ENCODE results near the gene PEX1.

PEX1 gene

GRCh38 chr7:92528188-92528957 lies at the start of gene PEX1, which contains the start of gene RBM48:
TSS of gene PEX1 (minus strand) at chr7:92528520. CDS start at chr7:92528435, 85 bp downstream.
TSS of gene RBM48 (plus strand) at chr7:92528795. CDS start at chr7:92528814, 19 bp downstream.
- peak within 1 kb of the TSS; percentile 77 for H3K4me3 ChIP-seq (ENCODE audit: low read depth, low read length)
- TF ChIP-seq CTCF (IDR thresholded peaks at IDR 0.05; ENCODE audit: control insufficient read depth, extremely low read depth, insufficient read depth) = peak; percentile 76
- peak; percentile 99 for DNase-seq (ENCODE audit: low read depth)

- H3K4me3 ChIP-seq (ENCODE audit: low read depth, low read length) = no peak overlapping the region
- DNase-seq (ENCODE audit: low read depth) = no peak
- TF ChIP-seq CTCF (IDR thresholded peaks at IDR 0.05; ENCODE audit: control insufficient read depth, extremely low read depth, insufficient read depth) = no peak
Measured at GRCh38 chr7:92576296-92576695, 48.0 kb upstream of the PEX1 start.

- no peak overlapping the region for H3K4me3 ChIP-seq (ENCODE audit: low read depth, low read length)
- no peak for TF ChIP-seq CTCF (IDR thresholded peaks at IDR 0.05; ENCODE audit: control insufficient read depth, extremely low read depth, insufficient read depth)
- DNase-seq (ENCODE audit: low read depth) = no peak
Measured at GRCh38 chr7:92569137-92569536, 40.8 kb upstream of the PEX1 start.

GRCh38 chr7:92567460-92567859 lies 39.1 kb upstream of the PEX1 start:
- TF ChIP-seq CTCF (IDR thresholded peaks at IDR 0.05; ENCODE audit: control insufficient read depth, extremely low read depth, insufficient read depth) = no peak
- no peak overlapping the region for H3K4me3 ChIP-seq (ENCODE audit: low read depth, low read length)
- no peak for DNase-seq (ENCODE audit: low read depth)

- no peak overlapping the region for H3K4me3 ChIP-seq (ENCODE audit: low read depth, low read length)
- TF ChIP-seq CTCF (IDR thresholded peaks at IDR 0.05; ENCODE audit: control insufficient read depth, extremely low read depth, insufficient read depth) = no peak
- DNase-seq (ENCODE audit: low read depth) = no peak
Measured at GRCh38 chr7:92563345-92563744, 35.0 kb upstream of the PEX1 start.

GRCh38 chr7:92560602-92561001 lies 32.3 kb upstream of the PEX1 start:
- no peak for DNase-seq (ENCODE audit: low read depth)
- no peak overlapping the region for H3K4me3 ChIP-seq (ENCODE audit: low read depth, low read length)
- no peak for TF ChIP-seq CTCF (IDR thresholded peaks at IDR 0.05; ENCODE audit: control insufficient read depth, extremely low read depth, insufficient read depth)

Data from LNCaP clone FGC (cell line).